Measurements from ENCODE around the gene LRRFIP2.

LRRFIP2 gene

DNA sequence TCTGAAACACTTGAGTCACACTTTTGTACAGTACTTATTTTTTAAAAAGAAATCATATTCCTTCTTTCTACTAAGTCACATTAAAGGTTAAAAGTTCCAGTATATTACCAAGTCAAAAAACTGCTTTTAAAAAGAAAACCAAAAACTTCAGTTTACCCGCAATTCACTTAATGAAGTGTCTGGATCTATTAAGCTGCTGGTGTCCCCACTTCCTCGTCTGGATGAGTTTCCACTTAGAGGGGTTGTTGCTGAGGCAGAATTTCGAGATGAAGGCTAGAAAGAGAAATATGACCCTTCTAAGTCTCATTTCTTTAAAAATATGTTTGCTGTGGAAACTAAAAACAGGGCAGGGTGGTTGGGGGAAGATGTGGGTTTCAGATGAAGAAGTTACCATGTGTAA is 79.7 kb downstream of the LRRFIP2 start:
- H3K4me3 ChIP-seq (ENCODE audit: low read length), result no peak overlapping the region

DNA sequence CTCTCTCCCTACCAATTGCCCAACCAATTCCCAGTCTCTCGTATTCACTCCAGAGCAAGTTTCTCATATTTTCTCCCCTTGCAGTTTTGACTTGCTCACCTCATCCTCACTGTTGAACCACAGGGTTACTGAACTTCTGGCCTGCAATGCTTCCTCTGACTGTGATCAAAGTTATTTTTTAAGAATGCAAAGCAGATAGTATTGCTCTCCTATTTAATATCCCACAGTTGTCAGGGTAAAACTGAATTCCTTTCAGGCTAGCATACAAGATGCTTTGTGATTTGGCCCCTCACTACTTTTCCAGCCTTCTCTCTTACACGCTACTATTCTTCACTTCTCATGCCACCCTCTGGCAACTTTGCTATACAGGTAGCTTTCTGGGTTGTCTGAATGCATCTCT is 80.9 kb downstream of the LRRFIP2 start:
- H3K4me3 ChIP-seq (ENCODE audit: low read length), result no peak overlapping the region
- TF ChIP-seq, protein P1, sequence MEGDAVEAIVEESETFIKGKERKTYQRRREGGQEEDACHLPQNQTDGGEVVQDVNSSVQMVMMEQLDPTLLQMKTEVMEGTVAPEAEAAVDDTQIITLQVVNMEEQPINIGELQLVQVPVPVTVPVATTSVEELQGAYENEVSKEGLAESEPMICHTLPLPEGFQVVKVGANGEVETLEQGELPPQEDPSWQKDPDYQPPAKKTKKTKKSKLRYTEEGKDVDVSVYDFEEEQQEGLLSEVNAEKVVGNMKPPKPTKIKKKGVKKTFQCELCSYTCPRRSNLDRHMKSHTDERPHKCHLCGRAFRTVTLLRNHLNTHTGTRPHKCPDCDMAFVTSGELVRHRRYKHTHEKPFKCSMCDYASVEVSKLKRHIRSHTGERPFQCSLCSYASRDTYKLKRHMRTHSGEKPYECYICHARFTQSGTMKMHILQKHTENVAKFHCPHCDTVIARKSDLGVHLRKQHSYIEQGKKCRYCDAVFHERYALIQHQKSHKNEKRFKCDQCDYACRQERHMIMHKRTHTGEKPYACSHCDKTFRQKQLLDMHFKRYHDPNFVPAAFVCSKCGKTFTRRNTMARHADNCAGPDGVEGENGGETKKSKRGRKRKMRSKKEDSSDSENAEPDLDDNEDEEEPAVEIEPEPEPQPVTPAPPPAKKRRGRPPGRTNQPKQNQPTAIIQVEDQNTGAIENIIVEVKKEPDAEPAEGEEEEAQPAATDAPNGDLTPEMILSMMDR (conservative IDR thresholded peaks at IDR 0.05; ENCODE audit: low read length), result no peak
- peak; percentile 46 for DNase-seq (ENCODE audit: low read depth)

More for the DNA sequence above, 79.7 kb downstream of the LRRFIP2 start:
- TF ChIP-seq, protein P1 (conservative IDR thresholded peaks at IDR 0.05; ENCODE audit: low read length), result no peak
- no peak for DNase-seq (ENCODE audit: low read depth)

DNA sequence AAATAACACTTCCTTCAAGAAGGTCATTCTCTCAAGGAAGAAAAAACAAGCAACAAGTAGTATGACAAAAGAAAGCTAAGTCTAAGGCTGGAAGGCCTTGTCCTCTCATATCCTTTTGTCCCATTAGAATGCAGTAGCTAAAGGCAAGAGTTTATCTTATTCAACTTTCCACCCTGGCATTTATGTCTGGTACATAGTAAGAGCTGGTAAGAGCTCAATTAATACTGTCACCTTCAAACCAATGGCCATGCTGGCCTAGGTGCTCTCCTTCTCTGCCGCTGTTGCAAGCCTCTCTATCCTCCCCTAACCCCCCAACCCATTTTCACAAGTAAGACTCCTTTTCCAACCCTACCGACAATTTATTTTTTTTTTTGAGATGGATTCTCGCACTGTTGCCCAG is 81.9 kb downstream of the LRRFIP2 start:
- H3K4me3 ChIP-seq (ENCODE audit: low read length), result no peak overlapping the region
- TF ChIP-seq, protein P1 (conservative IDR thresholded peaks at IDR 0.05; ENCODE audit: low read length), result no peak
- no peak for DNase-seq (ENCODE audit: low read depth)

DNA sequence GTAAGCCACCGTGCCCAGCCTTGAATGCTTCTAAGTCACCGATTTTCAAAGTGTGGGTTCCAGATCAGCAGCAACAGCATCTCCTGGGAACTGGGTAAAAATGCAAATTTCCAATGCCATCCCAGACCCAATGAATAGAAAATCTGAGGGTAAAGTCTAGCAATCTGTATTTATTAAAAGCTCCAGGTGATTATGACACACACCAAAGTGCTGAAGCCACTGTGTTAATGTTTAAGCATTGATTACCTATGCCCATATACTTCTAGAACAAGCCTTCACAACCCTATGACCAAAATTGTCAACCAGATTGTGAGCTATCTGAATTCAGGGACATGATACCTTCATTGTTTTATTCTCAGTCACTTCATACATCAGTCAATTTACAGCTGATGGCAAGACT is 86.5 kb downstream of the LRRFIP2 start:
- DNase-seq (ENCODE audit: low read depth), result no peak
- TF ChIP-seq, protein P1 (conservative IDR thresholded peaks at IDR 0.05; ENCODE audit: low read length), result no peak
- H3K4me3 ChIP-seq (ENCODE audit: low read length), result no peak overlapping the region

DNA sequence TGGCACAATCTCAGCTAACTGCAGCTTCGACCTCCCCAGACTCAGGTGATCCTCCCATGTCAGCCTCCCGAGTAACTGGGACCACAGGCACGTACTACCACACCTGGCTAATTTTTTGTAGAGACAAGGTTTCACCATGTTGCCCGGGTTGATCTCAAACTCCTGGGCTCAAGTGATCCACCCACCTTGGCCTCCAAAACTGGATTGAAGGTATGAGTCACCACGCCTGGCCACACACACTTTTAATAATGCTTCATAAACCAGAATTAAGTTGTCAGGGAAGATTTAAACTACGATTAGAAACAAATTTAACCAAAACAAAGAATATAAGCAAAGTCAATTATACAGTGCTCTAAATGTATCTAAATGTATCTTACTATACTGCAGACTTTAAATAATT is 87.5 kb downstream of the LRRFIP2 start:
- no peak overlapping the region for H3K4me3 ChIP-seq (ENCODE audit: low read length)
- TF ChIP-seq, protein P1 (conservative IDR thresholded peaks at IDR 0.05; ENCODE audit: low read length), result no peak
- no peak for DNase-seq (ENCODE audit: low read depth)

DNA sequence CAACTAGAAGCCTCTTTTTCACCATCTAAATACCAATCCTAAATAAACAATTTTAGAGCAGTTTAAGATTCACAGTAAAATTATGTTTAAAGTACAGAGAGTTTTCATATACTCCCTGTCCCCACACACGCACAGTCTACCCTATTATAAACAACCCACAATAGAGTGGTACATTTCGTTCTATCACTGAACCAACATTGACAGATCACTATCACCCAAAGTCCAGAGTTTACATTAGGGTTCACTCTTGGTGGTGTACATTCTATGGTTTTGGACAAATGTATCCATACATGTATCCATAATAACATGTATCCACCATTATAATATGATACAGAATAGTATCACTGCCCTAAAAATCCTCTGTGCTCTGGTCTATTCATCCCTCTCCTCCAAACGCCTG is 92.1 kb downstream of the LRRFIP2 start:
- no peak overlapping the region for H3K4me3 ChIP-seq (ENCODE audit: low read length)
- TF ChIP-seq, protein P1 (conservative IDR thresholded peaks at IDR 0.05; ENCODE audit: low read length), result no peak
- no peak for DNase-seq (ENCODE audit: low read depth)

DNA sequence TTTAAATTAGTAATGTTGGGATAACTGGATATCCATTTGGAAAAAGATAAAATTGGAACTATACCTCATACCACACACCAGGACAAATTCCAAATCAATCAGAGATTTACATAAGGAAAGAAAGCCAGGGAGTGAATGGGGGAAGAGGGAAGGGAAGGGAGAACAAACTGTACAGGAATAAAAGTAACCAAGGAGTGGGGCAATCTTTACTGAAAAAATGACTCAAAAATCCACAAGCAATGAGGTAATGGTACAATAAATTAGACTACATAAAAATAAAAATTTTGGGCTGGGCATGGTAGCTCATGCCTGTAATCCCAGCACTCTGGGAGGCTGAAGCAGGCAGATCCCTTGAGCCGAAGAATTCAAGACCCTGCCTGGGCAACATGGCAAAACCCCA is 98.4 kb downstream of the LRRFIP2 start:
- TF ChIP-seq, protein P1 (conservative IDR thresholded peaks at IDR 0.05; ENCODE audit: low read length), result no peak
- DNase-seq (ENCODE audit: low read depth), result no peak
- no peak overlapping the region for H3K4me3 ChIP-seq (ENCODE audit: low read length)

All from AG10803 (cell line).